Progenitor cell of endocrine pancreas (in vitro differentiated cells): Measurements from ENCODE around the gene ZNF688. TPM values are rescaled to one million over a fixed set of nuclear protein-coding genes. Genes with fewer than 3 reads are reported as not detected.

Source experiments
- DNase-seq: peaks from one replicate; pipeline ENCODE4 v3.0.0; 2021; ENCODE audit warnings: low spot score; ENCODE audit not compliant: unreplicated experiment
- H3K27ac Mint-ChIP-seq: 2 replicates; pipeline ENCODE4 v1.8.0; 2021; ENCODE audit warnings: mild to moderate bottlenecking, moderate library complexity, mixed read lengths
- H3K27me3 Mint-ChIP-seq: 2 replicates; pipeline ENCODE4 v1.8.0; 2021; ENCODE audit warnings: mixed read lengths
- H3K36me3 Mint-ChIP-seq: 2 replicates; pipeline ENCODE4 v1.8.0; 2022; ENCODE audit warnings: mixed read lengths; ENCODE audit not compliant: insufficient read depth
- H3K4me1 Mint-ChIP-seq: 2 replicates; pipeline ENCODE4 v1.8.0; 2021; ENCODE audit warnings: low read depth, mixed read lengths
- H3K4me3 Mint-ChIP-seq: 2 replicates; pipeline ENCODE4 v1.8.0; 2021; ENCODE audit warnings: low read depth, mild to moderate bottlenecking, moderate library complexity, mixed read lengths
- H3K9me3 Mint-ChIP-seq: 2 replicates; pipeline ENCODE4 v1.8.0; 2021; ENCODE audit warnings: low read depth, mixed read lengths
- CTCF ChIP-seq: fragments of 200-600 bp; sonication (generic); IDR thresholded peaks from one replicate; pipeline ENCODE4 v1.5.0; 2021; ENCODE audit warnings: antibody characterized with exemption, mild to moderate bottlenecking; ENCODE audit not compliant: unreplicated experiment
- total RNA-seq: library from RNA; stranded (reverse); gene quantifications from 2 replicates; pipeline ENCODE4 v1.2.1, GENCODE V29; 2021

ZNF688 gene
- total RNA-seq, 1 donor from 2014 or later, result 20.0 TPM

- H3K4me3 Mint-ChIP-seq, result peak overlapping the region; percentile 42
- no peak for DNase-seq
- peaks cover 4% of the 10 kb centered on the region for H3K9me3 Mint-ChIP-seq
- peak overlapping the region; percentile 87 for H3K27ac Mint-ChIP-seq
- peaks cover 27% of the 10 kb centered on the region for H3K4me1 Mint-ChIP-seq
- no peaks in the 10 kb centered on the region for H3K27me3 Mint-ChIP-seq
- H3K36me3 Mint-ChIP-seq, result peaks cover 31% of the 10 kb centered on the region
- no peak for TF ChIP-seq CTCF
These were observed 16.8 kb downstream of the ZNF688 start for GRCh38 chr16:30554557-30555314.

- Mint-ChIP-seq H3K36me3 (peaks cover 34% of the 10 kb centered on the region), H3K9me3 (peaks cover 6% of the 10 kb centered on the region), H3K27me3 (no peaks in the 10 kb centered on the region), H3K4me1 (peaks cover 32% of the 10 kb centered on the region), H3K4me3 (peak overlapping the region; percentile 16), H3K27ac (peak overlapping the region; percentile 87)
- DNase-seq, result no peak
- TF ChIP-seq CTCF, result no peak
These were observed 18.1 kb downstream of the ZNF688 start for GRCh38 chr16:30553393-30553899.

- H3K27ac Mint-ChIP-seq, result peak overlapping the region; percentile 87
- no peaks in the 10 kb centered on the region for H3K27me3 Mint-ChIP-seq
- H3K4me1 Mint-ChIP-seq, result peaks cover 37% of the 10 kb centered on the region
These were observed 18.6 kb downstream of the ZNF688 start for GRCh38 chr16:30552956-30553355.

GRCh38 chr16:30551781-30552180 is 19.7 kb downstream of the ZNF688 start:
- Mint-ChIP-seq H3K27me3 (no peaks in the 10 kb centered on the region), H3K36me3 (peaks cover 43% of the 10 kb centered on the region), H3K4me3 (no peak overlapping the region), H3K4me1 (peaks cover 39% of the 10 kb centered on the region), H3K27ac (no peak overlapping the region), H3K9me3 (peaks cover 12% of the 10 kb centered on the region)
- DNase-seq, result no peak
- no peak for TF ChIP-seq CTCF

More at GRCh38 chr16:30552956-30553355, 18.6 kb downstream of the ZNF688 start:
- Mint-ChIP-seq H3K36me3 (peaks cover 37% of the 10 kb centered on the region), H3K4me3 (no peak overlapping the region), H3K9me3 (peaks cover 9% of the 10 kb centered on the region)
- no peak for DNase-seq
- no peak for TF ChIP-seq CTCF

- Mint-ChIP-seq H3K27me3 (no peaks in the 10 kb centered on the region), H3K4me1 (peaks cover 26% of the 10 kb centered on the region), H3K27ac (peak overlapping the region; percentile 78), H3K4me3 (peak overlapping the region; percentile 20), H3K36me3 (peaks cover 39% of the 10 kb centered on the region), H3K9me3 (peaks cover 27% of the 10 kb centered on the region)
- no peak for DNase-seq
- TF ChIP-seq CTCF, result no peak
These were observed 22.9 kb downstream of the ZNF688 start for GRCh38 chr16:30548416-30549253.
